ENCODE data around the gene TMEM220.

TMEM220 gene

DNA sequence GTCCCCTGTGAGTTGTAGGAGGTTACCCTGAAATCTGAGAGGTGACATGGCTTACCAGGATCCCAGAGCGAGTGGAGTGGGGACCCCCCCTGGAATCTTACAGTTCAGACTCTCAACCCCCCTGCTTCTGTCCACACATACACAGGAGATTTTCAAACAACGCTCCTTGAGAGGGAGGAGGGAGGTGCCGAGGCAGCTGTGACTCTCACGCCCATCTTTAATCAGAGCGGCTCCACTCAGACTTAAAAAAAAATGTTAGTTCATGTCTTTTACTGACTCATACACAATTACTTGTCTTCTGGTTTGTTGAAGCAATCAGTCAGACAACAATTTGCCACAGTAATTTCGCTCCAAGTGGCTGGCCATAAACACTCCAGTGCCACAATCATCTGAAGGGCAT lies 15.4 kb upstream of the TMEM220 start:
- Histone ChIP-seq H3K4me3 (ENCODE audit: low read length) (no peak overlapping the region), H3K36me3 (replicated peaks; ENCODE audit: low read depth, low read length) (no peaks in the 10 kb centered on the region), H3K4me1 (ENCODE audit: low read length) (no peaks in the 10 kb centered on the region), H3K9ac (ENCODE audit: low read length) (no peak overlapping the region), H3K27ac (ENCODE audit: low read length) (no peak overlapping the region), H3K27me3 (ENCODE audit: low read depth, low read length) (no peaks in the 10 kb centered on the region; the same call in 1 of the 2 replicates), H2AFZ (ENCODE audit: low read depth, low read length) (no peak overlapping the region), H3K4me2 (ENCODE audit: low read length) (no peak overlapping the region), H4K20me1 (ENCODE audit: insufficient read depth, low read length) (no peaks in the 10 kb centered on the region), H3K79me2 (ENCODE audit: low read length) (no peaks in the 10 kb centered on the region), H3K9me3 (ENCODE audit: insufficient read depth, low read length) (no peaks in the 10 kb centered on the region)
- TF ChIP-seq, protein P1, sequence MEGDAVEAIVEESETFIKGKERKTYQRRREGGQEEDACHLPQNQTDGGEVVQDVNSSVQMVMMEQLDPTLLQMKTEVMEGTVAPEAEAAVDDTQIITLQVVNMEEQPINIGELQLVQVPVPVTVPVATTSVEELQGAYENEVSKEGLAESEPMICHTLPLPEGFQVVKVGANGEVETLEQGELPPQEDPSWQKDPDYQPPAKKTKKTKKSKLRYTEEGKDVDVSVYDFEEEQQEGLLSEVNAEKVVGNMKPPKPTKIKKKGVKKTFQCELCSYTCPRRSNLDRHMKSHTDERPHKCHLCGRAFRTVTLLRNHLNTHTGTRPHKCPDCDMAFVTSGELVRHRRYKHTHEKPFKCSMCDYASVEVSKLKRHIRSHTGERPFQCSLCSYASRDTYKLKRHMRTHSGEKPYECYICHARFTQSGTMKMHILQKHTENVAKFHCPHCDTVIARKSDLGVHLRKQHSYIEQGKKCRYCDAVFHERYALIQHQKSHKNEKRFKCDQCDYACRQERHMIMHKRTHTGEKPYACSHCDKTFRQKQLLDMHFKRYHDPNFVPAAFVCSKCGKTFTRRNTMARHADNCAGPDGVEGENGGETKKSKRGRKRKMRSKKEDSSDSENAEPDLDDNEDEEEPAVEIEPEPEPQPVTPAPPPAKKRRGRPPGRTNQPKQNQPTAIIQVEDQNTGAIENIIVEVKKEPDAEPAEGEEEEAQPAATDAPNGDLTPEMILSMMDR (IDR thresholded peaks at IDR 0.05; ENCODE audit: low read depth, low read length): no peak
- no peak for TF ChIP-seq EZH2phosphoT487 (IDR thresholded peaks at IDR 0.05; ENCODE audit: low read depth)

GRCh38 chr17:10744501-10745000 lies 14.7 kb upstream of the TMEM220 start:
- Histone ChIP-seq H3K9me3 (ENCODE audit: insufficient read depth, low read length) (no peaks in the 10 kb centered on the region), H2AFZ (ENCODE audit: low read depth, low read length) (no peak overlapping the region), H4K20me1 (ENCODE audit: insufficient read depth, low read length) (no peaks in the 10 kb centered on the region), H3K27ac (ENCODE audit: low read length) (no peak overlapping the region), H3K4me3 (ENCODE audit: low read length) (no peak overlapping the region), H3K27me3 (ENCODE audit: low read depth, low read length) (no peaks in the 10 kb centered on the region; the same call in 1 of the 2 replicates), H3K36me3 (replicated peaks; ENCODE audit: low read depth, low read length) (no peaks in the 10 kb centered on the region), H3K9ac (ENCODE audit: low read length) (no peak overlapping the region), H3K79me2 (ENCODE audit: low read length) (no peaks in the 10 kb centered on the region), H3K4me2 (ENCODE audit: low read length) (no peak overlapping the region), H3K4me1 (ENCODE audit: low read length) (no peaks in the 10 kb centered on the region)
- TF ChIP-seq, protein P1 (IDR thresholded peaks at IDR 0.05; ENCODE audit: low read depth, low read length): no peak
- TF ChIP-seq EZH2phosphoT487 (IDR thresholded peaks at IDR 0.05; ENCODE audit: low read depth): no peak

GRCh38 chr17:10743316-10744009 lies 13.6 kb upstream of the TMEM220 start:
- no peak overlapping the region for H3K4me3 ChIP-seq (ENCODE audit: low read length)
- H3K36me3 ChIP-seq (replicated peaks; ENCODE audit: low read depth, low read length): no peaks in the 10 kb centered on the region
- no peaks in the 10 kb centered on the region for H3K4me1 ChIP-seq (ENCODE audit: low read length)
- H3K9me3 ChIP-seq (ENCODE audit: insufficient read depth, low read length): no peaks in the 10 kb centered on the region
- no peak overlapping the region for H3K4me2 ChIP-seq (ENCODE audit: low read length)
- H3K79me2 ChIP-seq (ENCODE audit: low read length): no peaks in the 10 kb centered on the region
- TF ChIP-seq, protein P1 (IDR thresholded peaks at IDR 0.05; ENCODE audit: low read depth, low read length): no peak
- TF ChIP-seq EZH2phosphoT487 (IDR thresholded peaks at IDR 0.05; ENCODE audit: low read depth): no peak
- no peak overlapping the region for H3K27ac ChIP-seq (ENCODE audit: low read length)
- no peaks in the 10 kb centered on the region for H4K20me1 ChIP-seq (ENCODE audit: insufficient read depth, low read length)
- no peak overlapping the region for H2AFZ ChIP-seq (ENCODE audit: low read depth, low read length)
- no peak overlapping the region for H3K9ac ChIP-seq (ENCODE audit: low read length)
- H3K27me3 ChIP-seq (ENCODE audit: low read depth, low read length): no peaks in the 10 kb centered on the region; the same call in 1 of the 2 replicates

DNA sequence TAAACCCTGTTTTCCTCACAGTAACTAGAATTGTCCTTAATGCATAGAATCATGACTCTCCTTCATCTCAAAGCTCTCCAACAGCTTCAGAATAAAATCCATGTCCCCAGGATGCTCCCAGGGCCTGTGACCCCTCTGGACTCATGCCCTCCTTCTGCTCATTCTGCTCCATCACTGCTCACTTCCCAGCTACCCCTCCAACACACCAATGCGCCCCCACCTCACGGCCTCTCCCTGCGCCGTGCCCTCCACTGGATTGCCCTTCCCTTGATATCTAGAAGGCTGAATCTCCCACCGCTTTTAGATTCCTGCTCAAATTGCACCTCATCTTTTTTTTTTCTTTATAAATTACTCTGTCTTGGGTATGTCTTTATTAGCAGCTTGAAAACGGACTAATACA lies 12.6 kb upstream of the TMEM220 start:
- Histone ChIP-seq H3K27me3 (ENCODE audit: low read depth, low read length) (no peaks in the 10 kb centered on the region; the same call in 1 of the 2 replicates), H3K36me3 (replicated peaks; ENCODE audit: low read depth, low read length) (no peaks in the 10 kb centered on the region), H4K20me1 (ENCODE audit: insufficient read depth, low read length) (no peaks in the 10 kb centered on the region), H3K9me3 (ENCODE audit: insufficient read depth, low read length) (no peaks in the 10 kb centered on the region), H3K4me1 (ENCODE audit: low read length) (no peaks in the 10 kb centered on the region), H3K4me2 (ENCODE audit: low read length) (no peak overlapping the region), H3K9ac (ENCODE audit: low read length) (no peak overlapping the region), H3K4me3 (ENCODE audit: low read length) (no peak overlapping the region), H3K79me2 (ENCODE audit: low read length) (no peaks in the 10 kb centered on the region), H2AFZ (ENCODE audit: low read depth, low read length) (no peak overlapping the region), H3K27ac (ENCODE audit: low read length) (no peak overlapping the region)
- TF ChIP-seq, protein P1 (IDR thresholded peaks at IDR 0.05; ENCODE audit: low read depth, low read length): no peak
- no peak for TF ChIP-seq EZH2phosphoT487 (IDR thresholded peaks at IDR 0.05; ENCODE audit: low read depth)
